ENCODE data around the gene ADAT3.

- TF ChIP-seq CTCF (IDR thresholded peaks at IDR 0.05; ENCODE audit: insufficient read depth, low read depth, low read length) (no peak), EZH2 (IDR thresholded peaks at IDR 0.05; ENCODE audit: insufficient read depth, low read length) (no peak)
These were observed 32.9 kb downstream of the ADAT3 start for GRCh38 chr19:1938071-1938470.
